Brain microvascular endothelial cell (primary cell): ENCODE measurements around the gene AUH.
A peak's percentile ranks its signal among the peaks of the same experiment; 100 is the strongest.

Experiments used
- DNase-seq: peaks from one replicate; pipeline ENCODE4 v3.0.0-alpha.2; 2020
- H3K27ac ChIP-seq: fragments of 250-450 bp; sonication (Bioruptor Pico); 2 replicates; pipeline ENCODE4 v1.5.1; 2020; ENCODE audit warnings: mild to moderate bottlenecking, moderate library complexity
- H3K27me3 ChIP-seq: fragments of 250-450 bp; sonication (Bioruptor Pico); replicated peaks from 2 replicates; pipeline ENCODE4 v1.5.1; 2020; ENCODE audit warnings: mild to moderate bottlenecking
- H3K36me3 ChIP-seq: fragments of 250-450 bp; sonication (Bioruptor Pico); replicated peaks from 2 replicates; pipeline ENCODE4 v1.5.1; 2020; ENCODE audit warnings: mild to moderate bottlenecking
- H3K4me3 ChIP-seq: 2 replicates; pipeline ENCODE4 v1.5.1; 2011; ENCODE audit warnings: low read depth, mild to moderate bottlenecking, control low read depth, low read length, moderate library complexity
- in situ Hi-C: cut with HindIII; loops from 2 replicates; pipeline ENCODE4 v1.10.0; 2017; ENCODE audit warnings: low sequenced_read_pairs, low pct_ligation_motif_present
- TF ChIP-seq, protein P1 (sequence below): IDR thresholded peaks from 2 replicates; pipeline ENCODE4 v1.5.1; 2011; ENCODE audit warnings: low read depth, mild to moderate bottlenecking, moderate library complexity, low read length, control low read depth, inconsistent platforms; ENCODE audit errors: missing control alignments

Gene AUH

DNA sequence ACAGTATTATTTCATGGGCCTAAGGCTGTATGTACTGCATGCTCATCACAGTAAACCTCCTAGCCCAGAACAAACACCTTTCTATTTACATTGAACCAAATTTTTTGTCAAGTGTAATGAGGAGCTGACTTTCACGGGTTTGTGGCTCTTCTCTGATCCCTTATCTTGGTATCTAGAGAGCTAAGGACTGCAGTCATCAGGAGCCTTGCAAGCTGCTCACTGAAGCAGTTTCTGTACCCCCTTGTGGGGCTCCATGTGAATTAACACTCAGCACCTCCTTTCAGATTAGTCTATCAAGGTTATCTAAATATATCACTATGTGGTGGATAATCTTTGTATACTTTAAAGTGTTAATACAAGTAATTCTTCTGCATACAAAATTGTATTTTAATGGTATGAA is 108.2 kb downstream of the AUH start:
- no peaks in the 10 kb centered on the region for H3K36me3 ChIP-seq
- H3K27ac ChIP-seq = no peak overlapping the region
- no peaks in the 10 kb centered on the region for H3K27me3 ChIP-seq
- H3K4me3 ChIP-seq = no peak overlapping the region
- DNase-seq = peak; percentile 28
- TF ChIP-seq, protein P1, sequence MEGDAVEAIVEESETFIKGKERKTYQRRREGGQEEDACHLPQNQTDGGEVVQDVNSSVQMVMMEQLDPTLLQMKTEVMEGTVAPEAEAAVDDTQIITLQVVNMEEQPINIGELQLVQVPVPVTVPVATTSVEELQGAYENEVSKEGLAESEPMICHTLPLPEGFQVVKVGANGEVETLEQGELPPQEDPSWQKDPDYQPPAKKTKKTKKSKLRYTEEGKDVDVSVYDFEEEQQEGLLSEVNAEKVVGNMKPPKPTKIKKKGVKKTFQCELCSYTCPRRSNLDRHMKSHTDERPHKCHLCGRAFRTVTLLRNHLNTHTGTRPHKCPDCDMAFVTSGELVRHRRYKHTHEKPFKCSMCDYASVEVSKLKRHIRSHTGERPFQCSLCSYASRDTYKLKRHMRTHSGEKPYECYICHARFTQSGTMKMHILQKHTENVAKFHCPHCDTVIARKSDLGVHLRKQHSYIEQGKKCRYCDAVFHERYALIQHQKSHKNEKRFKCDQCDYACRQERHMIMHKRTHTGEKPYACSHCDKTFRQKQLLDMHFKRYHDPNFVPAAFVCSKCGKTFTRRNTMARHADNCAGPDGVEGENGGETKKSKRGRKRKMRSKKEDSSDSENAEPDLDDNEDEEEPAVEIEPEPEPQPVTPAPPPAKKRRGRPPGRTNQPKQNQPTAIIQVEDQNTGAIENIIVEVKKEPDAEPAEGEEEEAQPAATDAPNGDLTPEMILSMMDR = peak; percentile 29
- in situ Hi-C loops = no loop called here

DNA sequence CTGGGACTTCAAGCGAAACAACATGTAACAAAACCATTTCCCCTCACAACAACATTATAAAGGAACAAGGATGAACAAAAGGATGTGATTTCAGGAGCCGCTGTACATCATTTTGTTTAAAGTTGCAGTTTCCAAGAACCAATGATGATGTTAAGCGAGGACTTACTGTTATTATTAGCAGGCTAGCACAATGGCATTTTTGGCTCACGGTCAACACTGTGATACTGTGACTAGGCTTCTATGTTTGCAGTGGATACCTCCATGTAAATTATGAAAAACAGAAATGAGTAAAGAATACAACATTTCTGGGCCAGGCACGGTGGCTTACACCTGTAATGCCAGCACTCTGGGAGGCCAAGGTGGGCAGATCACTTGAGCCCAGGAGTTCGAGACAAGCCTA is 113.0 kb downstream of the AUH start:
- TF ChIP-seq, protein P1 = no peak
- in situ Hi-C loops = no loop called here
- peak; percentile 43 for DNase-seq
- Histone ChIP-seq H3K36me3 (no peaks in the 10 kb centered on the region), H3K27me3 (no peaks in the 10 kb centered on the region), H3K4me3 (no peak overlapping the region), H3K27ac (no peak overlapping the region)

DNA sequence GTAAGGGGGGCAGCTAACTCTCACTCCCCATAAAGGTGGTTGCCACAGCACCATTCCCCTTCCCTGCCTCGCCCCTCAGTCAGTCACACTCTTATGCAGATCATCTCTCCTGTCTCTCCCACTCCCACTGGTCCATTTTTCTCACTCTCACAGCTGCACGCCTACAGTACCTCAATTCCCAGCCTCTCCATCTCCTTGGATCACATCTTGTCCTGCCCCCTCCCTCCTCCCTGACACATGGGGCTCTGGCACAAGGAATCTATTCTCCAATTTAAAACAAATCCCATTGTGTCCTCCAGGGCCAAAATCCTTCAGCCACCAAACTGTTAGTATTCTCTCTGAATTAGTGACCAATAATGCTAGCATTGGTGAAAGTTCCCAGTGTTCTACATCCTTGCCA is 114.4 kb downstream of the AUH start:
- in situ Hi-C loops = no loop called here
- TF ChIP-seq, protein P1 = no peak

DNA sequence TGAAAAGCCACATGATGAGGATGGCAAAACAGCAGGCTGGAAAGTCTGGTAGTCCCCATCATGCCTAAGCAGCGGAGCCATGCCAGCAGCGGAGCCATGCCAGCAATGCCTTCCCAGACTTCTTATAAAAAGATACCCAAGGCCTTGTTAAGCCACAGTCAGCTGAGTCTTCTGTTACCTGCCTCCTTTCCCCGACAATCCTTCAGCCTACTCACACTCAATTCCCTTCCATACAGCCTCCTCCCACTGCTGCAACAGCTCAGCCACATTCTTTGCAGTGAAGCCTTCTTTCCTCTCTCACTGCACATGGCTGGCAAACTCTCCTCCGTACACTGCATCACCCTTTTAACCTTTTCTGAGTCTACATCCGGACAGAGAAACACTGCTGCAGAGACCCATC is 114.9 kb downstream of the AUH start:
- peak; percentile 13 for DNase-seq
- TF ChIP-seq, protein P1 = no peak
- Histone ChIP-seq H3K27me3 (no peaks in the 10 kb centered on the region), H3K4me3 (no peak overlapping the region), H3K36me3 (no peaks in the 10 kb centered on the region), H3K27ac (no peak overlapping the region)
- in situ Hi-C loops = no loop called here

More for the DNA sequence above, 114.4 kb downstream of the AUH start:
- no peak overlapping the region for H3K4me3 ChIP-seq
- no peak for DNase-seq
- no peaks in the 10 kb centered on the region for H3K27me3 ChIP-seq
- no peak overlapping the region for H3K27ac ChIP-seq
- no peaks in the 10 kb centered on the region for H3K36me3 ChIP-seq

DNA sequence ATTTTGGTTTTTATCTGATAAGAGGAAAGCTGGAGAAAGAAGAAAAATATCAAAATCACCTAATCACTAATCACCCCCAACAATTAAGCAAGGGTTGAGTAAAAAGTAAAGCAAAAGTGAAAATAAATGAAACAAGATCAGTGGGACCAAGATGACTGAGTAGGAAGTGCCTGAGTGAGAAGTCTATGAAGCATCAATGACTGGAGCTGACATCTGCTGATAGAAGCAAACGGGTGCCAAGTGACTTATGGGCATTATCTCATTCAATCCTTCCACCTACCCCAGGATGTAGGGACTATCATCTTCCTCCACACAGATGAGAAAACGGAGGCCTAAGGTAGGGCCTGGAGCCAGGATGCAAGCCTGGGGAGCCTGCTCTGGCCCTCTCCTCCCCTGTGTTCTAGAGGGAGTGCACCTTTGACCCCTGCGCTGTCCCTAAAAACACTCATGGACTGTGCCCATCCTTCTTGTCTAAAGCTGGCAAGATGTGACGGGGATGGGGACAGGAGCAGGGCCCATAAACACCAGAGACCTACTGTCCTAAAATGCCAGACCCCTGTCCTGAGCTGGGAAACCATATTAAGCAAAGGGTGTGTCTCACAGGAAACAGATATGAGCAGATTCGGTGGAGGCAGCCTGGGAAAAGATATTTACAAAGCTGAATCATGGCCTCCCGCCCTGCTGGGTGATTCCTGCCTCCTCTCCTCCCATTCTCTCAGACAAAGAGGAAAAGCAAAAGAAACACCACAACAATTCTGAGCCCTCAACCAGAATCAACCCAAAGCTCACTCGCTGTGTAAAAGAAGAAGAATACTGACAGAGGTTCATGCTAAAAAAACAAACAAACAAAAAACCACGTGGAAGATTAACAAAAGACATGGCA is 116.0 kb downstream of the AUH start:
- Histone ChIP-seq H3K27me3 (no peaks in the 10 kb centered on the region), H3K4me3 (no peak overlapping the region), H3K27ac (peak overlapping the region; percentile 60), H3K36me3 (no peaks in the 10 kb centered on the region)
- in situ Hi-C loops = no loop called here
- TF ChIP-seq, protein P1 = no peak
- DNase-seq = peak; percentile 66
